ENCODE results near the gene MARK1. TPM values are rescaled to one million over a fixed set of nuclear protein-coding genes. Genes with fewer than 3 reads are reported as not detected.

Gene MARK1
- total and polyA plus RNA-seq, 2 of the 4 experiments (the other 2 are of a cell fraction), result not detected

Small RNAs within 50 kb of the gene (microRNA-seq; reads per million reads assigned to microRNA genes)
- not detected for gene RN7SL464P (ENCODE audit: insufficient read depth, insufficient read length)

Small RNAs within 50 kb of the gene (small RNA-seq; reads per million reads assigned to genes)
- 0 reads per million in 5 experiments for gene RN7SL464P

Other genes with a start within 250 kb of the MARK1 start
- gene C1orf115, start 162.2 kb downstream of the MARK1 start, total RNA-seq (2012; rRNA removed), result under 0.01 and 0.18 TPM in 2 replicates
- 0.06 and 0.07 TPM in 2 replicates for gene C1orf115, start 162.2 kb downstream of the MARK1 start, polyA plus RNA-seq (2012; rRNA removed)
- 0.36 and 0.56 TPM in 2 replicates for gene MTARC2, start 220.2 kb downstream of the MARK1 start, total RNA-seq (2012; rRNA removed)
- gene MTARC2, start 220.2 kb downstream of the MARK1 start, polyA plus RNA-seq (2012; rRNA removed), result 2.6 TPM in 2 replicates